ENCODE results near the gene ACAA1. TPM values are rescaled to one million over a fixed set of nuclear protein-coding genes. Genes with fewer than 3 reads are reported as not detected.

Gene ACAA1
- total RNA-seq, 3 donors from 2014 or later (not counting 1 experiment from before 2014, with no cell fraction given), result 79.4 to 101 (median 93.9) TPM

GRCh38 chr3:38150780-38151528 lies 14.0 kb upstream of the ACAA1 start:
- DNase-seq (no peak), ATAC-seq (no peak)
- Mint-ChIP-seq H3K27ac (peak overlapping the region; percentile 78 to 81), H3K36me3 (peaks cover 11% of the 10 kb centered on the region), H3K9me3 (peaks cover 2 to 9% of the 10 kb centered on the region in 2 donors), H3K27me3 (ENCODE audit: low read depth in 2 of 2) (no peaks in the 10 kb centered on the region), H3K4me1 (peaks cover 11 to 21% of the 10 kb centered on the region in 2 donors), H3K4me3 (no peak overlapping the region)
- TF ChIP-seq CTCF (IDR thresholded peaks at IDR 0.05), result no peak
- Histone ChIP-seq H3K9me3 (ENCODE audit: control insufficient read depth, insufficient read depth, low read length) (peaks cover 3% of the 10 kb centered on the region), H3K4me3 (ENCODE audit: low read length) (no peak overlapping the region), H3K27me3 (ENCODE audit: control insufficient read depth, insufficient read depth, low read length) (no peaks in the 10 kb centered on the region), H3K36me3 (ENCODE audit: control insufficient read depth, insufficient read depth, low read length) (no peaks in the 10 kb centered on the region), H3K4me1 (ENCODE audit: control insufficient read depth, insufficient read depth, low read length) (peaks cover 22% of the 10 kb centered on the region), H3K27ac (ENCODE audit: low read length) (peak overlapping the region; percentile 60)
- WGBS (ENCODE audit: insufficient coverage), result 100% methylated on average over 1 of the region's 3 CpGs
- intact Hi-C loops (cut with micrococcal nuclease), result no loop called here

DNA sequence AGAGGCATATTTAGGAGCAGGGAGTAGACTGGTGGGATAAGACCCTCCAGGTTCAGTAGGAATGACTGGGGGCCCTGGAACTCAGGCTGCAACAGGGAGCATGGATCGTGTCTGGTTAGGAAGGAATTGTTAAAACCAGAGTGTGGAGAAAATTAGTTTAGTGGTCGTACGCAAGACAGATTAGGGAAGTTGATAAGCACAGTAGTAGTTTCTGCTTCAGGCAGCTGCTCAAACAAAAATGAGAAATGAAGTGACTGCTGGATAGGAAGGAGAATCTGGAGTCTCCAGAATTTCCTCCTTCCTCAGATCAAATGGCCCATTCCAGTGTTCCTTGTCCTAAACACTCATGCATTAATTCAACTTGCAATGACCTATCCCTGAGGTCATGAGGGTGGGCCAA lies 12.8 kb upstream of the ACAA1 start:
- Mint-ChIP-seq H3K9me3 (peaks cover 2 to 9% of the 10 kb centered on the region in 2 donors), H3K27ac (peak overlapping the region in 1 of 2 donors; percentile 3), H3K4me1 (peaks cover 11 to 21% of the 10 kb centered on the region in 2 donors), H3K27me3 (ENCODE audit: low read depth in 2 of 2) (no peaks in the 10 kb centered on the region), H3K4me3 (no peak overlapping the region), H3K36me3 (peaks cover 11% of the 10 kb centered on the region)
- H3K4me3 ChIP-seq (ENCODE audit: low read length), result no peak overlapping the region
- ATAC-seq, result no peak
- intact Hi-C loops (cut with micrococcal nuclease), result no loop called here
- no peak for DNase-seq
- no peaks in the 10 kb centered on the region for H3K27me3 ChIP-seq (ENCODE audit: control insufficient read depth, insufficient read depth, low read length)
- no peak for TF ChIP-seq CTCF (IDR thresholded peaks at IDR 0.05)
- peak overlapping the region; percentile 56 for H3K27ac ChIP-seq (ENCODE audit: low read length)
- WGBS (ENCODE audit: insufficient coverage), result 36% methylated on average over 3 of the region's 3 CpGs
- peaks cover 4% of the 10 kb centered on the region for H3K9me3 ChIP-seq (ENCODE audit: control insufficient read depth, insufficient read depth, low read length)
- peaks cover 22% of the 10 kb centered on the region for H3K4me1 ChIP-seq (ENCODE audit: control insufficient read depth, insufficient read depth, low read length)
- no peaks in the 10 kb centered on the region for H3K36me3 ChIP-seq (ENCODE audit: control insufficient read depth, insufficient read depth, low read length)

DNA sequence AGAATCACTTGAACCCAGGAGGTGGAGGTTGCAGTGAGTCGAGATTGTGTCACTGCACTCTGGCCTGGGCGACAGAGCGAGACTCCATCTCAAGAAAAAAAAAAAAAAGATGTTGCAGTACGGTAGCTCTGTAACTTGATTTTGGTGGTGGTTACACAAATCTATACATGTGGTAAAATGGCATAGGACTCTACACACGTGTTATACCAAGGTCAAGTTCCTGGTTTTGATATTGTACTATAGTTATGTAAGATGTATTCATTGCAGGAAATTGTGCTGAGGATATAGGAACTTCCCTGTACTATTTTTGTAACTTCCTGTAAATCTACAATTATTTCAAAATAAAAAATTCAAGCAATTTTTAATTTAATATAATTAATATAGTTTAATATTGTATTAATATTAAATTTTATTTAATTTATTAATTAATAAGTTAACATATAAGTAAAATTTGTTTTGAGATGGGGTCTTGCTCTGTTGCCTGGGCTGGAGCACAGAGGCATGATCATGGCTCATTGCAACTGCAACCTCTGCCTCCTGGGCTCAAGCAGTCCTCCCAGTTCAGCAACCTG lies 11.5 kb upstream of the ACAA1 start:
- H3K27ac ChIP-seq (ENCODE audit: low read length), result no peak overlapping the region
- 55% methylated on average over 5 of the region's 5 CpGs for WGBS (ENCODE audit: insufficient coverage)
- Mint-ChIP-seq H3K36me3 (peaks cover 11% of the 10 kb centered on the region), H3K9me3 (peaks cover 2 to 9% of the 10 kb centered on the region in 2 donors), H3K4me1 (peaks cover 11 to 21% of the 10 kb centered on the region in 2 donors), H3K27me3 (ENCODE audit: low read depth in 2 of 2) (no peaks in the 10 kb centered on the region), H3K4me3 (no peak overlapping the region), H3K27ac (no peak overlapping the region)
- peaks cover 4% of the 10 kb centered on the region for H3K9me3 ChIP-seq (ENCODE audit: control insufficient read depth, insufficient read depth, low read length)
- no peaks in the 10 kb centered on the region for H3K27me3 ChIP-seq (ENCODE audit: control insufficient read depth, insufficient read depth, low read length)
- intact Hi-C loops (cut with micrococcal nuclease), result no loop called here
- H3K36me3 ChIP-seq (ENCODE audit: control insufficient read depth, insufficient read depth, low read length), result no peaks in the 10 kb centered on the region
- no peak for DNase-seq
- H3K4me1 ChIP-seq (ENCODE audit: control insufficient read depth, insufficient read depth, low read length), result peaks cover 22% of the 10 kb centered on the region
- TF ChIP-seq CTCF (IDR thresholded peaks at IDR 0.05), result no peak
- no peak overlapping the region for H3K4me3 ChIP-seq (ENCODE audit: low read length)
- no peak for ATAC-seq
